Amniotic epithelial cell (primary cell): ENCODE measurements around the gene KLF3.

Experiments used
- DNase-seq: peaks from one replicate; pipeline ENCODE4 v3.0.0-alpha.2; 2010; ENCODE audit warnings: low read depth

KLF3 gene

DNA sequence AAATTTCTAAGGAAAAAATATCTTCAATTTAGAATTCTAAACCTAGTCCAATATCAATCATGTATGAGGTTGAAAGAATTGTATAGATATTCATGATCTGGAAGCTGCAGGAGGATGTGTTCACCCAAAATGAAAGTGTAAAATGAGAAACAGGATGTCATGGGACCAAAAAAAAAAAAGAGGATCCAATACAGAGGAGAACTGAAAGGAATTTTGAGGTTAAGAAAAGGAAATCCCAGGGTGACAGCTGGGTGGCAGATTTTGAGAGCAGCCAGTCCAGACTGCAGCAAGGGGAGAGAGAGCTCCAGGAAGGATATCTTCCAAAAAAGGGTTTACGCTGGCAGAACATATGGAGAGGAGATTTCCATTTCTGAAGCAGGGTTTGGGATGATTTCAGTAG, 79.9 kb downstream of the KLF3 start:
- no peak for DNase-seq

- no peak for DNase-seq
Measured at GRCh38 chr4:38745881-38746280, 81.9 kb downstream of the KLF3 start.

- no peak for DNase-seq
Measured at GRCh38 chr4:38747629-38748028, 83.6 kb downstream of the KLF3 start.

DNA sequence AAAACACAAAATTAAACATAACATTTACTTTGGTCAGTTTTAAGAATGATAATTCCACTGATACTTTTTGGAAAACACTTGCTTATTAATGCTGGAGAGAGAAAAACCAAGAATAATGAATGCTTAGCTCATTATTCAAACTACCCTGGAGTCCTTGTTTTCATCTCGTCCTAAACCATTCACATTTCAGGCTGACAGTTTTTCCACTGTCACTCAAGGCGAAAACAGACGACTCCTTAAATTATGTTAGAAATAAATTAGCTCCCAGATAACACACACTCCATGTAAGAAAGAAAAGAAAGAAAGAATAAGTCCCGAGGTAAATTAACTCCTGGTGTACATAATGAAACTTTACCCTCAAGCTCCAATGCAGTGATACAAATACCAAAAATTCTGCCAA, 85.3 kb downstream of the KLF3 start:
- DNase-seq, result no peak
